BLaER1 (cell line): ENCODE data around the gene SCML1.

ENCODE experiments used
- H3K27ac ChIP-seq: shearing (Covaris generic); formaldehyde crosslinking; 2 replicates; pipeline ENCODE4 v1.8.1; 2022
- H3K27me3 ChIP-seq: shearing (Covaris generic); formaldehyde crosslinking; 2 replicates; pipeline ENCODE4 v1.8.1; 2022
- H3K36me3 ChIP-seq: shearing (Covaris generic); formaldehyde crosslinking; 2 replicates; pipeline ENCODE4 v1.8.1; 2022
- H3K4me1 ChIP-seq: shearing (Covaris generic); formaldehyde crosslinking; 2 replicates; pipeline ENCODE4 v1.8.1; 2022
- H3K4me2 ChIP-seq: shearing (Covaris generic); formaldehyde crosslinking; 2 replicates; pipeline ENCODE4 v1.8.1; 2022
- H3K4me3 ChIP-seq: shearing (Covaris generic); formaldehyde crosslinking; 2 replicates; pipeline ENCODE4 v1.8.1; 2022
- H3K9ac ChIP-seq: shearing (Covaris generic); formaldehyde crosslinking; 2 replicates; pipeline ENCODE4 v1.8.1; 2022
- H3K9me3 ChIP-seq: shearing (Covaris generic); formaldehyde crosslinking; 2 replicates; pipeline ENCODE4 v1.8.1; 2022
- H4K20me1 ChIP-seq: shearing (Covaris generic); formaldehyde crosslinking; 2 replicates; pipeline ENCODE4 v1.8.1; 2022
- Cebpa-rat ChIP-seq: shearing (Covaris generic); IDR thresholded peaks from 2 replicates; pipeline ENCODE4 v1.8.1; 2022

SCML1 gene, protein sequence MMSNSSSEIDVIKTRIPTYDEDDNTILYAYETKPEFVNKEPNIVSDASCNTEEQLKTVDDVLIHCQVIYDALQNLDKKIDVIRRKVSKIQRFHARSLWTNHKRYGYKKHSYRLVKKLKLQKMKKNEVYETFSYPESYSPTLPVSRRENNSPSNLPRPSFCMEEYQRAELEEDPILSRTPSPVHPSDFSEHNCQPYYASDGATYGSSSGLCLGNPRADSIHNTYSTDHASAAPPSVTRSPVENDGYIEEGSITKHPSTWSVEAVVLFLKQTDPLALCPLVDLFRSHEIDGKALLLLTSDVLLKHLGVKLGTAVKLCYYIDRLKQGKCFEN

DNA sequence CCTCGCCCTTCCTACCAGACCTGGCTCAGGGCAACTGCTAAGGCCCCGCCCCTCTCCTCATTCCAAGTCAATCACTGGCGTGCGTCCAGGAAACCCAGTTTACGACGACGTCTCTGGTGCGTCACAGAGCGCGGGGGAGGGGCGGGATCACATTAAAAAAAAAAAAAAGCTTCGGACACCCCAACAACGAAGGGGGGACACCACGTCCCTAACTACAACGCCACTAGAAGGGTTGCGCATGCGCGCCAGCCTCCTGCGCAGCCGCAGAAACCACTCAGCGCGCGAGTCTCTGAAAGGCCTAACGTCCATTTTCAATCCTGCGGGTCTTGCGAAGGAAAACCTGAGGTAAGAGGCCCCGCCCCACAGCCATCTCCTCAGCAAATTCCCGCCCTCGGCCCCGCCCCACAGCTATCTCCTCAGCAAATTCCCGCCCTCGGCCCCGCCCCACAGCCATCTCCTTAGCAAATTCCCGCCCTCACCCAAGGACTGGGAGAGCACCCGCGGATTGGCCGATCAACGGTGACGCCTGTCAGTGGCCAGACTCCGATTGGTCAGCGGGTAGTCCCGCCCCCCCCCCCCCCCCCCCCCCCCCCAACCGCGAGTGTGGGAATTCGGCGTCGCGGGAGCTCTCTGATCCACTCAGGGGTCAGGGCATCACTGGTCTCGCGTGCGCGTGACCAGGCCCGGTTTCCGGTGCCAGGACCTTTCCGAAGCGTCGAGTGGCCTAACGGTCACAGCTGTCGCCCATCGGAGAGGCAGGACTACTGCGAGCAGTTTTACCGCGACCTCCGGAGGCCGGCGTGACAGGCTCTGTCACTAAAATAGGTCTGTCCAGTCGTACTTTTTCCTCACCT is at the start of gene SCML1:
Gene SCML1, plus strand, starts transcription at position 638 of the 854 bp plus-strand sequence. CDS start 6,694 bp downstream, outside the sequence.
- Histone ChIP-seq H4K20me1 (peaks cover 33% of the 10 kb centered on the region), H3K36me3 (no peaks in the 10 kb centered on the region), H3K9ac (no peak within 1 kb of the TSS), H3K4me2 (peak within 1 kb of the TSS; percentile 72), H3K9me3 (no peaks in the 10 kb centered on the region), H3K4me1 (peaks cover 14% of the 10 kb centered on the region), H3K27ac (no peak within 1 kb of the TSS), H3K4me3 (peak within 1 kb of the TSS; percentile 55), H3K27me3 (peaks cover 90% of the 10 kb centered on the region)
- TF ChIP-seq Cebpa-rat = no peak

DNA sequence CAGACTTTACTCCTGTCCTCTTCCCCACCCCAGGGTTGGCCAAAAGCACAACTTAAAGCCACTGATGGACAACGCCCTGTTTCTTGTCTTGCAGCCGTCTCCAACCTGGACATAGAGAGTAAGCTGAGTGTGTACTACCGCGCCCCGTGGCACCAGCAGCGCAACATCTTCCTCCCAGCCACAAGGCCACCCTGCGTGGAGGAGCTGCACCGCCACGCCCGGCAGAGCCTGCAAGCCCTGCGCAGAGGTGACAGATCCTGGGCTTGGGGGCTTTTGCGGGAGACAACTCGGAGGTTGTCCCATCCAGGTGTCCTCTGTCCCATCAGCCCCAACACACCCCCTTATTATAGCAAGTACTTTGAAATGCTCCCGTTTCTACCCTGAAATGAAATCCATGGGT is 49.6 kb upstream of the SCML1 start:
- Histone ChIP-seq H3K4me3 (no peak overlapping the region), H3K9me3 (peaks cover 16% of the 10 kb centered on the region), H3K27ac (no peak overlapping the region), H3K4me2 (no peak overlapping the region), H4K20me1 (no peaks in the 10 kb centered on the region; the same call in 1 of the 2 replicates), H3K4me1 (peaks cover 17% of the 10 kb centered on the region), H3K9ac (no peak overlapping the region), H3K36me3 (no peaks in the 10 kb centered on the region), H3K27me3 (peaks cover 89% of the 10 kb centered on the region)
- TF ChIP-seq Cebpa-rat = no peak

DNA sequence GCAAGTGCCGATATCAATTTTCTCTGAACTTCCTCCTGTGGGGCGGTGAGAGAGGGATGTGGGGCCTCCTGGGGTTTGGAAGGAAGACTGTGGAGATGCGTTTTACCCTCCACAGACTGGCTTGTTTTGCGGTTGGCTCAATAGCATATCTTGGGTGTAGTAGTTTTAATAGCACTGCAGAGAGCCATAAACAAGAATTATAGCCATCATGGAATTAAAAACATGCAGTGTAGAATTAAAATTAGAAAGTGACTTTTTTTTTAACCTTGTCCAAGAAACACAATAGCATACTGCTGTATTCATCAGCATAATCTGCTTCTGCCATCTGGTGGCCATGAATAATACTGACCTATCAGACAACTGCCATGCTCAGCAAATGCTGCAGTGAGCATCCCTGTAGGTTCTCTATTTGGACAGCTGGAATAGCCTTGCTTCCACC is 47.3 kb upstream of the SCML1 start:
- Histone ChIP-seq H3K4me3 (no peak overlapping the region), H4K20me1 (no peaks in the 10 kb centered on the region; the same call in 1 of the 2 replicates), H3K27ac (no peak overlapping the region), H3K36me3 (no peaks in the 10 kb centered on the region), H3K9me3 (no peaks in the 10 kb centered on the region), H3K4me2 (peak overlapping the region; percentile 23), H3K4me1 (peaks cover 24% of the 10 kb centered on the region), H3K9ac (no peak overlapping the region), H3K27me3 (peaks cover 76% of the 10 kb centered on the region)
- no peak for TF ChIP-seq Cebpa-rat

DNA sequence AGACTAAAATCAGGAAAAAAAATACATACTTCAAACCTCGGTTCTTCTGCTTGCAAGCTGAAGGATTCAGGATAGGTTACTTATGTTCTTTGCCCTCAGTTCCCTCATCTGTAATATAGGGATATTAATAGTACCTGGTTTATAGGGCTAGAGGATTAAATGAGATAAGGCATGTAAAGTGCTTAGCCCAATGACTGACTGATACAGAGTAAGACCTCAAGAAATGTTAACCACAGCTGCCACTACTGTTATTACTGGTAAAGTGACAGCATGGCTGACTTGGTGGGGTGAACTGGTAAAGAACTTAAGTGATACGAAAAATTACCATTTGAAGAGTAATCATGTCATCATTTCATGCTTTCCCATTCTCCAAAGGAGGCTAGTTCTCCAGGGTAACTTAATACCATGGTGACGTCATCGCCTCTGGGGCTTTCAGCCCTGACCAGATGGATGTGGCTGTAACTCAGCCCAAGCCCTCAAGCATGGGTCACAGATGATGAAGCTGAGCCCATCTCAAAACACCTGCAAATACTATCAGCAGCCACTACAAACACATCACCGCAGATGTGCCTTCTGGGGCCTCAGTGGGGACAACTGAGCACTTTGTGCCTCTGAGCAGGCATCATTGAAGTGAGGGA is 44.5 kb upstream of the SCML1 start:
- Histone ChIP-seq H3K4me1 (peaks cover 24% of the 10 kb centered on the region), H3K4me2 (peak overlapping the region; percentile 26; the same call in 1 of the 2 replicates), H3K27ac (no peak overlapping the region), H3K36me3 (no peaks in the 10 kb centered on the region), H3K27me3 (peaks cover 65% of the 10 kb centered on the region), H3K9me3 (no peaks in the 10 kb centered on the region), H3K4me3 (no peak overlapping the region), H3K9ac (no peak overlapping the region), H4K20me1 (no peaks in the 10 kb centered on the region; the same call in 1 of the 2 replicates)
- no peak for TF ChIP-seq Cebpa-rat

DNA sequence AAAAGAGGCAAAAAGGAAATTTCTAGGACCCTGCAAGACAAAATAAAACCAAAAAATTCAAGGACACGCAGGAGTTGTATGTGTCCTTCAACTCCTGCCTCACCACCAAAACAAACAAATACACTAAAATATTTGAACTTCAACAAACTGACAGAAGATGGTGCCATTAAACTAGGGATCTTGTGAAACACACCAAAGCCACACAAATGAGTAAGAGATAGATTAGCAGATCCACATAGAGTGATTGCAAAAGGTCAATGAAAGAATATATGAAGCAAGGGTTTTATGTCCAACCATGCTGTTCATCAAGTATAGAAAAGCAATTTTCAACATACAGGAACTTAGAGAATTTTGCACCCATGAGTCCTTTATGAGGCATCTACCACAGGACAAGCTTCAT is 40.1 kb upstream of the SCML1 start:
- Histone ChIP-seq H3K4me2 (no peak overlapping the region), H3K36me3 (no peaks in the 10 kb centered on the region), H4K20me1 (no peaks in the 10 kb centered on the region; the same call in 1 of the 2 replicates), H3K4me3 (no peak overlapping the region), H3K27me3 (peaks cover 56% of the 10 kb centered on the region), H3K27ac (no peak overlapping the region), H3K9me3 (no peaks in the 10 kb centered on the region), H3K9ac (no peak overlapping the region), H3K4me1 (peaks cover 12% of the 10 kb centered on the region; the same call in 1 of the 2 replicates)
- TF ChIP-seq Cebpa-rat = no peak

DNA sequence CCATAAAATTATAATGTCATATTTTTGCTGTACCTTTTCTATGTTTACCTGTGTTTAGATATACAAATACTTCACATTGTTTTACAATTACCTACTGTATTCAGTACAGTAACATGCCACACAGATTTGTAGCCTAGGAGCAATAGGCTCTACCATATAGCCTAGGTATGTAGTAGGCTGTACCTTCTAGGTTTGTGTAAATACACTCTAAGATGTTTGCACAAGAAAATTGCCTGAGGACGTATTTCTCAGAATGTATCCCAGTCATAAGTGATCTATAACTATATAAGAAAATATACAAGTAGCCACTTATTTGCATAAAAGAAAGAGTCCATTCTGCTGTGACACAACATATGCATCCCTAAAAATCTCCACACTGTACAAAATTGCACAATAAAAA is 36.3 kb upstream of the SCML1 start:
- Histone ChIP-seq H3K27me3 (peaks cover 75% of the 10 kb centered on the region), H4K20me1 (no peaks in the 10 kb centered on the region; the same call in 1 of the 2 replicates), H3K4me2 (no peak overlapping the region), H3K27ac (no peak overlapping the region), H3K9me3 (no peaks in the 10 kb centered on the region), H3K4me3 (no peak overlapping the region), H3K4me1 (no peaks in the 10 kb centered on the region), H3K9ac (no peak overlapping the region), H3K36me3 (no peaks in the 10 kb centered on the region)
- TF ChIP-seq Cebpa-rat = no peak

DNA sequence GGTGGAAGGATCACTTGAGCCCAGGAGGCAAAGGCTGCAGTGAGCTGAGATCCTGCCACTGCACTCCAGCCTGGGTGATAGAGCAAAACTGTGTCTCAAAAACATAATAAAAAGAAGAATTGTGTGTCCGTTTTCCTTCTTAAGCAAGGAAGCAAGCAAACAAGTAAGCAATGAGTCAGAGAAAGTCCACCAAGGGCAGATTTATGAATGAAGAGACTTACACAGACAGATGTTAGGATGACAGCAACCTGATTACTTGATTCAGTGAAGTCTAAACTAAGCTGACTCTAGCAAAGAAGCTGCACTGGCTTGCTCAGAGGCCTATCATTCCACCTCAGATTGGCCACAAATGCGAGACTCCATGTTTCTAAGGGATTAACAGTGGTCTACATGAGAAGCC is 34.1 kb upstream of the SCML1 start:
- H3K27me3 ChIP-seq = peaks cover 81% of the 10 kb centered on the region
- H3K4me3 ChIP-seq = no peak overlapping the region
- H3K9ac ChIP-seq = no peak overlapping the region
- no peaks in the 10 kb centered on the region; the same call in 1 of the 2 replicates for H4K20me1 ChIP-seq
- no peaks in the 10 kb centered on the region for H3K36me3 ChIP-seq
- TF ChIP-seq Cebpa-rat = no peak
- no peak overlapping the region for H3K4me2 ChIP-seq
- no peaks in the 10 kb centered on the region for H3K9me3 ChIP-seq
- no peak overlapping the region for H3K27ac ChIP-seq
- no peaks in the 10 kb centered on the region for H3K4me1 ChIP-seq

DNA sequence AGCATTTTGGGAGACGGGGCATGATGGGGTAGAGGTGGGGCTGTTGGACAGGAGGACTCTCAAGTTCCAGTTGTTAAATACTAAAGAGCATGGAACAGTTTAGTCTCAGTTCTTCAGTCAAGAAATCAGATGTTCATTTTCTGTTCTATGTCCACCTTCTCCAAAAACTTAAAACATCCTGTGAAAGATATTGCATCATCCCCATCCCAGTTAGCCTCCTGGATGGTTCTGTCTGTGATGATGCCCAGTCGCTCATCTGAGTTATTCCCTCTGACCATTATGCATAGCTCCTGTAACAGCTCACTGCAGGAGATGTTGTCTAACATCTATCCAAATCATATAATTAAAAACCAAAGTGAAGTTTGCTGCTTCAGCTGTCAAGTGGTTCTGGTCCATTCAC is 32.1 kb upstream of the SCML1 start:
- Histone ChIP-seq H3K36me3 (no peaks in the 10 kb centered on the region), H3K4me2 (no peak overlapping the region), H3K9me3 (no peaks in the 10 kb centered on the region), H3K9ac (no peak overlapping the region), H3K4me3 (no peak overlapping the region), H3K27me3 (peaks cover 92% of the 10 kb centered on the region), H3K4me1 (no peaks in the 10 kb centered on the region), H4K20me1 (no peaks in the 10 kb centered on the region; the same call in 1 of the 2 replicates), H3K27ac (no peak overlapping the region)
- TF ChIP-seq Cebpa-rat = no peak

DNA sequence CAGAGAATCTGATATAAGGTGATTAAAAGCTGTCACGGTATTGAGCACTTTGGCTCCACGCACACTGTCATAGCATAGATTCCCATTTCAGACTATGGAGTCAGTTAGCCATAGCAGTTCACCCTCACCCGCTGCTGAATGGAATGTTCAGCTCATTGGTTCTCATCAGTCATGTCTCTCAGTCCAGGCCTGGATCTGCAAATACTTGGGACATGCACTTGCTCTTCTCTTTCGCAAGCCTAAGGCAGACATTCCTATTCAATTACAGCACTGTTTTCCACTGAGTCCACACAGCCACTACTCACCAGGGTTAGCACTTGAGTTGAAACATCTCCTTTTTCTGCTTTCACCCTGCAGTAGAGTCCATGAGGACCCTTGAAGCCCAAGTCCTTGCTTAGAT is 30.6 kb upstream of the SCML1 start:
- Histone ChIP-seq H3K36me3 (no peaks in the 10 kb centered on the region), H3K4me2 (no peak overlapping the region), H3K4me1 (no peaks in the 10 kb centered on the region), H3K9me3 (no peaks in the 10 kb centered on the region), H3K27me3 (peaks cover 95% of the 10 kb centered on the region), H4K20me1 (no peaks in the 10 kb centered on the region; the same call in 1 of the 2 replicates), H3K4me3 (no peak overlapping the region), H3K27ac (no peak overlapping the region), H3K9ac (no peak overlapping the region)
- TF ChIP-seq Cebpa-rat = no peak
